IPS-NIHi7 (cell line): ENCODE data around the gene DOCK4.

Experiments
- DNase-seq: peaks from one replicate; pipeline ENCODE4 v3.0.0; 2012; ENCODE audit warnings: mixed read lengths; ENCODE audit errors: extremely low spot score

DOCK4 gene

GRCh38 chr7:111730057-111730456 is 476.1 kb downstream of the DOCK4 start:
- no peak for DNase-seq

- DNase-seq = peak; percentile 35
Observed at GRCh38 chr7:111729483-111729882, 476.7 kb downstream of the DOCK4 start.

GRCh38 chr7:111728635-111728995 is 477.6 kb downstream of the DOCK4 start:
- no peak for DNase-seq

GRCh38 chr7:111727905-111728634 is 478.1 kb downstream of the DOCK4 start:
- DNase-seq = no peak

GRCh38 chr7:111718886-111719285 is 487.3 kb downstream of the DOCK4 start:
- no peak for DNase-seq

GRCh38 chr7:111711426-111712065 is 494.7 kb downstream of the DOCK4 start:
- no peak for DNase-seq

GRCh38 chr7:111710839-111711380 is 495.3 kb downstream of the DOCK4 start:
- DNase-seq = no peak

GRCh38 chr7:111708072-111708471 is 498.1 kb downstream of the DOCK4 start:
- DNase-seq = no peak

GRCh38 chr7:111705807-111706206 is 500.4 kb downstream of the DOCK4 start:
- no peak for DNase-seq

- no peak for DNase-seq
Observed at GRCh38 chr7:111697771-111698170, 508.4 kb downstream of the DOCK4 start.

- no peak for DNase-seq
Observed at GRCh38 chr7:111694376-111694775, 511.8 kb downstream of the DOCK4 start.

- DNase-seq = no peak
Observed at GRCh38 chr7:111690364-111691111, 515.7 kb downstream of the DOCK4 start.

- no peak for DNase-seq
Observed at GRCh38 chr7:111685349-111685748, 520.9 kb downstream of the DOCK4 start.

GRCh38 chr7:111682588-111683340 is 523.4 kb downstream of the DOCK4 start:
- no peak for DNase-seq

GRCh38 chr7:111681242-111681641 is 525.0 kb downstream of the DOCK4 start:
- no peak for DNase-seq

- no peak for DNase-seq
Observed at GRCh38 chr7:111678986-111679385, 527.2 kb downstream of the DOCK4 start.

- DNase-seq = no peak
Observed at GRCh38 chr7:111678281-111678680, 527.9 kb downstream of the DOCK4 start.

GRCh38 chr7:111677848-111678247 is 528.4 kb downstream of the DOCK4 start:
- DNase-seq = no peak

GRCh38 chr7:111676811-111677210 is 529.4 kb downstream of the DOCK4 start:
- DNase-seq = no peak
